Esophagus muscularis mucosa (tissue), 4 donors: ENCODE results near the gene MAGEB2. TPM values are rescaled to one million over a fixed set of nuclear protein-coding genes. Genes with fewer than 3 reads are reported as not detected.

ENCODE experiments used
- DNase-seq: peaks from one replicate; pipeline ENCODE4 v3.0.0-alpha.2; 2017; ENCODE audit errors: extremely low spot score
- H3K27ac ChIP-seq, 4 donors: fragments of 200-600 bp; sonication (generic); replicated peaks in 1 of 4; 1 replicate in 3 of 4; 2 replicates in 1 of 4; pipeline ENCODE4 v1.5.1; 2016 to 2019; ENCODE audit warnings: mild to moderate bottlenecking in 1 of 4
- H3K27me3 ChIP-seq, 4 donors: fragments of 200-600 bp; sonication (generic); one replicate each; pipeline versions ENCODE4 v1.5.1 to v1.6.0; 2016 to 2019
- H3K36me3 ChIP-seq, 4 donors: fragments of 200-600 bp; sonication (generic); one replicate each; pipeline ENCODE4 v1.5.1; 2016 to 2019
- H3K4me1 ChIP-seq, 4 donors: fragments of 200-600 bp; sonication (generic); one replicate each; pipeline ENCODE4 v1.5.1; 2016 to 2019
- H3K4me3 ChIP-seq, 4 donors: fragments of 200-600 bp; sonication (generic); 1 replicate in 2 of 4; 2 replicates in 2 of 4; pipeline ENCODE4 v1.5.1; 2016 to 2019; ENCODE audit warnings: mild to moderate bottlenecking in 4 of 4, moderate library complexity in 1 of 4
- H3K9me3 ChIP-seq, 4 donors: fragments of 200-600 bp; sonication (generic); 1 replicate in 3 of 4; 2 replicates in 1 of 4; pipeline ENCODE4 v1.5.1; 2016 to 2019
- CTCF ChIP-seq, 3 experiments: fragments of 200-600 bp in 2 of 3; fragments of 450-650 bp in 1 of 3; sonication (generic) in 2 of 3; IDR thresholded peaks; one replicate each; pipeline ENCODE4 v1.5.1; 2017 to 2019; ENCODE audit warnings: antibody characterized with exemption in 3 of 3, mild to moderate bottlenecking in 2 of 3, moderate library complexity in 1 of 3
- EP300 ChIP-seq: sonication (generic); formaldehyde crosslinking; IDR thresholded peaks from one replicate; pipeline ENCODE4 v1.6.1; 2017; ENCODE audit warnings: antibody characterized with exemption
- POLR2A ChIP-seq: fragments of 450-650 bp; IDR thresholded peaks from one replicate; pipeline ENCODE4 v1.6.1; 2017; ENCODE audit warnings: antibody characterized with exemption, moderate library complexity, mild to moderate bottlenecking, low read depth
- POLR2AphosphoS5 ChIP-seq, 2 donors: sonication (generic); formaldehyde crosslinking; IDR thresholded peaks; one replicate each; pipeline ENCODE4 v1.6.1; 2017; ENCODE audit warnings: antibody characterized with exemption in 2 of 2
- WGBS: methylation state at CpG from one replicate; pipeline ENCODE4 v1.1.5; 2018; 5-methylcytosine and 5-hydroxymethylcytosine counted together
- intact Hi-C: fragments of 100-400 bp; cut with DNase I; formaldehyde crosslinking; loops from one replicate; pipeline ENCODE4 v1.15.1; 2023
- total RNA-seq, 4 donors: library from RNA; depleted of rRNA; stranded (reverse); fragments of >200 nt; gene quantifications; one replicate each; pipeline versions ENCODE4 v1.1.0 to v1.2.1, GENCODE V29; 2016

The MAGEB2 gene
- total RNA-seq, 4 donors from 2014 or later = not detected

- Histone ChIP-seq H3K27ac (no peak overlapping the region), H3K9me3 (no peaks in the 10 kb centered on the region), H3K27me3 (no peaks in the 10 kb centered on the region), H3K4me3 (no peak overlapping the region), H3K36me3 (no peaks in the 10 kb centered on the region), H3K4me1 (no peaks in the 10 kb centered on the region)
- WGBS = 11% methylated on average over 2 of the region's 2 CpGs
- DNase-seq = no peak
- TF ChIP-seq POLR2A (no peak), POLR2AphosphoS5 (IDR thresholded peaks at IDR 0.05) (no peak), CTCF (IDR thresholded peaks at IDR 0.05) (no peak)
- intact Hi-C loops = no loop called here
Observed at GRCh38 chrX:30224536-30224935, 9.2 kb downstream of the MAGEB2 start.

GRCh38 chrX:30228526-30228925 is 13.2 kb downstream of the MAGEB2 start:
- H3K36me3 ChIP-seq = no peaks in the 10 kb centered on the region
- no peak overlapping the region for H3K27ac ChIP-seq
- no peaks in the 10 kb centered on the region for H3K27me3 ChIP-seq
- no peak for DNase-seq
- H3K9me3 ChIP-seq = no peaks in the 10 kb centered on the region
- H3K4me3 ChIP-seq = no peak overlapping the region
- H3K4me1 ChIP-seq = no peaks in the 10 kb centered on the region
- intact Hi-C loops = no loop called here
- WGBS = 63% methylated on average over 1 of the region's 1 CpG
- TF ChIP-seq POLR2A (no peak), CTCF (IDR thresholded peaks at IDR 0.05) (no peak), EP300 (no peak), POLR2AphosphoS5 (IDR thresholded peaks at IDR 0.05) (no peak)

- Histone ChIP-seq H3K9me3 (no peaks in the 10 kb centered on the region), H3K36me3 (no peaks in the 10 kb centered on the region), H3K27me3 (no peaks in the 10 kb centered on the region), H3K4me3 (no peak within 1 kb of the TSS), H3K4me1 (no peaks in the 10 kb centered on the region), H3K27ac (no peak within 1 kb of the TSS)
- TF ChIP-seq POLR2A = no peak
- TF ChIP-seq CTCF (IDR thresholded peaks at IDR 0.05) = no peak
- no peak for TF ChIP-seq POLR2AphosphoS5 (IDR thresholded peaks at IDR 0.05)
- TF ChIP-seq EP300 = no peak
- DNase-seq = no peak
- intact Hi-C loops = no loop called here
- 69% methylated on average over 4 of the region's 4 CpGs for WGBS
Observed at GRCh38 chrX:30230395-30230794, 15.0 kb downstream of the MAGEB2 start, which contains the start of gene MAGEB3. Gene MAGEB3, plus strand, starts transcription at chrX:30230657. Its CDS starts 5,268 bp downstream, at chrX:30235925.

GRCh38 chrX:30241724-30242415 is 26.5 kb downstream of the MAGEB2 start, which contains the start of gene MAGEB4:
Gene MAGEB4, plus strand, starts transcription at chrX:30242000. Its CDS starts 136 bp downstream, at chrX:30242136.
- intact Hi-C loops = no loop called here
- no peak for DNase-seq
- H3K4me1 ChIP-seq = no peaks in the 10 kb centered on the region
- H3K27ac ChIP-seq = no peak within 1 kb of the TSS
- no peaks in the 10 kb centered on the region for H3K27me3 ChIP-seq
- WGBS = 84% methylated on average over 6 of the region's 10 CpGs
- H3K9me3 ChIP-seq = no peaks in the 10 kb centered on the region
- no peaks in the 10 kb centered on the region for H3K36me3 ChIP-seq
- TF ChIP-seq POLR2A = no peak
- TF ChIP-seq EP300 = no peak
- TF ChIP-seq CTCF (IDR thresholded peaks at IDR 0.05) = no peak
- no peak for TF ChIP-seq POLR2AphosphoS5 (IDR thresholded peaks at IDR 0.05)
- no peak within 1 kb of the TSS for H3K4me3 ChIP-seq
